ENCODE data around the gene TRIM33. TPM values are rescaled to one million over a fixed set of nuclear protein-coding genes. Genes with fewer than 3 reads are reported as not detected.

The TRIM33 gene
- total and polyA plus RNA-seq, 2 of the 8 experiments (the other 6 are each of a cell fraction or from before 2014, with no cell fraction given): 17.1 to 52.3 TPM

GRCh38 chr1:114495486-114495885, 15.5 kb downstream of the TRIM33 start:
- H3K9me3 ChIP-seq (ENCODE audit: insufficient read depth in 2 of 2, low read depth in 1 of 2, low read length in 1 of 2): no peaks in the 10 kb centered on the region; a peak in 1 of 4 replicates
- ChIA-PET CTCF (ENCODE audit: partially characterized antibody) (no interaction called here), POLR2A (ENCODE audit: partially characterized antibody) (interaction anchor here (1.3 to 2.0 kb wide), 2 partner anchors 12 to 15 kb away, joined by 4 to 6 read pairs; no protein-coding TSS in a partner anchor)
- H3K56ac ChIP-seq (replicated peaks; ENCODE audit: insufficient read length, low read depth, low read length): no peak overlapping the region
- WGBS, 2 experiments (ENCODE audit: extremely low coverage in 1 of 2, insufficient coverage in 1 of 2, insufficient read length in 1 of 2, insufficient replicate concordance in 2 of 2, low coverage in 1 of 2, low lambda C conversion rate in 2 of 2, missing lambda C conversion rate in 1 of 2): 96% methylated on average over 2 of the region's 2 CpGs; no CpG with 5 or more reads in 1 of the 2 experiments
- H2BK15ac ChIP-seq (ENCODE audit: low read length): no peak overlapping the region
- H3K18ac ChIP-seq (ENCODE audit: extremely low read depth, low read length): no peak overlapping the region
- DNase-seq (ENCODE audit: low read depth in 1 of 2, low spot score in 2 of 2): no peak
- no peak overlapping the region for H2AFZ ChIP-seq (ENCODE audit: low read length)
- peaks cover 3% of the 10 kb centered on the region; the same call in 1 of the 2 replicates for H3K79me1 ChIP-seq (ENCODE audit: low read depth, low read length)
- H3K4me1 ChIP-seq (replicated peaks in 1 of 4; ENCODE audit: control insufficient read depth in 3 of 4, insufficient read depth in 4 of 4, low read length in 3 of 4): no peaks in the 10 kb centered on the region
- H3K9ac ChIP-seq (replicated peaks in 1 of 4; ENCODE audit: extremely low read depth in 1 of 4, low read depth in 3 of 4, low read length in 3 of 4): no peak overlapping the region
- TF ChIP-seq TAF7 (optimal IDR thresholded peaks at IDR 0.05; ENCODE audit: borderline replicate concordance, low read depth, low read length) (no peak), CHD2 (IDR thresholded peaks at IDR 0.05; ENCODE audit: low read length) (no peak), CBX5 (IDR thresholded peaks at IDR 0.05; ENCODE audit: low read depth, low read length) (no peak), USF2 (IDR thresholded peaks at IDR 0.05; ENCODE audit: low read length) (no peak)
- no peak overlapping the region for H3K23ac ChIP-seq (ENCODE audit: insufficient read length)
- H3K14ac ChIP-seq (ENCODE audit: insufficient read length): no peak overlapping the region
- no peak overlapping the region for H2BK120ac ChIP-seq (replicated peaks; ENCODE audit: low read depth, low read length)
- H2BK20ac ChIP-seq (ENCODE audit: low read length): no peak overlapping the region
- FAIRE-seq: no peak
- H3K4me3 ChIP-seq (ENCODE audit: extremely low read depth in 1 of 4, insufficient read depth in 2 of 4, low read depth in 3 of 4, low read length in 4 of 4): no peak overlapping the region
- no peaks in the 10 kb centered on the region for H3K27me3 ChIP-seq (replicated peaks in 1 of 4; ENCODE audit: control insufficient read depth in 3 of 4, extremely low read depth in 1 of 4, insufficient read depth in 3 of 4, low read length in 3 of 4)
- peaks cover 4 to 12% of the 10 kb centered on the region in 2 experiments for H4K20me1 ChIP-seq (replicated peaks in 1 of 2; ENCODE audit: control insufficient read depth in 1 of 2, insufficient read depth in 2 of 2, low read length in 2 of 2)
- H3K79me2 ChIP-seq (ENCODE audit: control insufficient read depth in 1 of 2, insufficient read depth in 2 of 2, low read length in 2 of 2): peaks cover 6 to 99% of the 10 kb centered on the region in 2 experiments
- no peak overlapping the region for H2BK5ac ChIP-seq (ENCODE audit: low read depth, low read length)
- no peak overlapping the region for H3K4me2 ChIP-seq (ENCODE audit: insufficient read depth in 1 of 2, low read depth in 2 of 2, low read length in 2 of 2)
- no peak overlapping the region for H4K8ac ChIP-seq (ENCODE audit: extremely low read depth, insufficient read depth, low read length)
- no peak overlapping the region for H2AK5ac ChIP-seq (ENCODE audit: low read depth, low read length)
- no peak overlapping the region for H4K5ac ChIP-seq (ENCODE audit: insufficient read length, low read depth, low read length)
- no peak overlapping the region for H4K91ac ChIP-seq (replicated peaks; ENCODE audit: insufficient read length, low read length)
- no peaks in the 10 kb centered on the region for H3K23me2 ChIP-seq (ENCODE audit: low read depth, low read length)
- H3K36me3 ChIP-seq (ENCODE audit: control insufficient read depth in 2 of 4, insufficient read depth in 4 of 4, low read length in 3 of 4): peaks cover 0 to 3% (median 0%) of the 10 kb centered on the region in 4 experiments; a peak in 2 of 8 replicates
- no peak overlapping the region for H3K4ac ChIP-seq (replicated peaks; ENCODE audit: insufficient read length, low read depth, low read length)
- no peak overlapping the region for H2BK12ac ChIP-seq (ENCODE audit: low read depth, low read length)
- no peak overlapping the region for H3K27ac ChIP-seq (ENCODE audit: low read depth, low read length)
